HepG2 (cell line): ENCODE measurements around the gene NUBP1. TPM values are rescaled to one million over a fixed set of nuclear protein-coding genes. Genes with fewer than 3 reads are reported as not detected.

Experiments
- ETV6 ChIP-seq: sonication (generic); formaldehyde crosslinking; conservative IDR thresholded peaks from 2 replicates; pipeline ENCODE4 v1.4.0; 2020; ENCODE audit warnings: missing genetic modification reagents
- FOXC1 ChIP-seq: sonication (generic); formaldehyde crosslinking; IDR thresholded peaks from 2 replicates; pipeline ENCODE4 v1.8.0; 2022; ENCODE audit warnings: mild to moderate bottlenecking, missing genetic modification reagents, borderline replicate concordance
- HDAC2 ChIP-seq: sonication (generic); formaldehyde crosslinking; IDR thresholded peaks from 2 replicates; pipeline ENCODE4 v1.4.0; 2020; ENCODE audit warnings: missing genetic modification reagents
- SOX13 ChIP-seq, 3 experiments: fragments of 450-650 bp in 1 of 3; sonication (generic) in 1 of 3; formaldehyde crosslinking in 1 of 3; IDR thresholded peaks in 2 of 3; conservative IDR thresholded peaks in 1 of 3; 2 replicates each; pipeline versions ENCODE4 v1.5.0 to v1.6.1; 2016 to 2020; ENCODE audit warnings: antibody characterized with exemption in 1 of 3, mild to moderate bottlenecking in 1 of 3, missing compliant biosample characterization in 1 of 3, missing genetic modification reagents in 1 of 3, moderate library complexity in 1 of 3
- YEATS4 ChIP-seq: sonication (generic); formaldehyde crosslinking; IDR thresholded peaks from 2 replicates; pipeline ENCODE4 v1.4.0; 2020; ENCODE audit warnings: missing genetic modification reagents, borderline replicate concordance
- ZNF12 ChIP-seq: sonication (generic); formaldehyde crosslinking; IDR thresholded peaks from 2 replicates; pipeline ENCODE4 v1.5.0; 2020; ENCODE audit warnings: missing genetic modification reagents
- ZNF446 ChIP-seq: sonication (generic); formaldehyde crosslinking; IDR thresholded peaks from 2 replicates; pipeline ENCODE4 v1.5.0; 2020; ENCODE audit warnings: mild to moderate bottlenecking, missing genetic modification reagents
- ZSCAN29 ChIP-seq: sonication (generic); formaldehyde crosslinking; conservative IDR thresholded peaks from 2 replicates; pipeline ENCODE4 v1.4.0; 2020; ENCODE audit warnings: mild to moderate bottlenecking, missing genetic modification reagents
- polyA plus RNA-seq, 8 experiments: library from polyadenylated mRNA; depleted of rRNA in 3 of 8; stranded (reverse) in 7 of 8; unstranded in 1 of 8; fragments of >200 nt; fragmentation: Illumina TruSeq in 4 of 8; extraction: Trizol in 4 of 8; gene quantifications; 2 replicates each; pipeline versions ENCODE4 v1.2.1 to v1.2.3, GENCODE V29; 2011 to 2016; ENCODE audit warnings: low read depth in 4 of 8, missing spikeins in 1 of 8, mixed read lengths in 1 of 8; ENCODE audit not compliant: insufficient read depth in 1 of 8
- total RNA-seq, 5 experiments: library from RNA; depleted of rRNA; stranded (reverse); fragments of >200 nt; fragmentation: Illumina TruSeq; extraction: Trizol; gene quantifications; 2 replicates each; pipeline ENCODE4 v1.2.3, GENCODE V29; 2016; ENCODE audit warnings: low read depth in 1 of 5
- TF ChIP-seq, protein P1 (sequence below): sonication (generic); formaldehyde crosslinking; IDR thresholded peaks from 2 replicates; pipeline ENCODE4 v1.4.0; 2020; ENCODE audit warnings: mild to moderate bottlenecking, low read depth, missing genetic modification reagents
- TF ChIP-seq, protein P2 (sequence below): sonication (generic); formaldehyde crosslinking; IDR thresholded peaks from 2 replicates; pipeline ENCODE4 v1.5.1; 2020; ENCODE audit warnings: mild to moderate bottlenecking, missing genetic modification reagents, moderate library complexity
- TF ChIP-seq, protein P3 (sequence below): sonication (generic); formaldehyde crosslinking; IDR thresholded peaks from 2 replicates; pipeline ENCODE4 v1.4.0; 2020; ENCODE audit warnings: missing genetic modification reagents
- TF ChIP-seq, protein P4 (sequence below): sonication (generic); formaldehyde crosslinking; IDR thresholded peaks from 2 replicates; pipeline ENCODE4 v1.4.0; 2020; ENCODE audit warnings: mild to moderate bottlenecking, missing genetic modification reagents, borderline replicate concordance

Gene NUBP1
- total and polyA plus RNA-seq, 2 of the 13 experiments (the other 11 are each of a cell fraction or from before 2014, with no cell fraction given): 53.5 to 70.4 TPM

DNA sequence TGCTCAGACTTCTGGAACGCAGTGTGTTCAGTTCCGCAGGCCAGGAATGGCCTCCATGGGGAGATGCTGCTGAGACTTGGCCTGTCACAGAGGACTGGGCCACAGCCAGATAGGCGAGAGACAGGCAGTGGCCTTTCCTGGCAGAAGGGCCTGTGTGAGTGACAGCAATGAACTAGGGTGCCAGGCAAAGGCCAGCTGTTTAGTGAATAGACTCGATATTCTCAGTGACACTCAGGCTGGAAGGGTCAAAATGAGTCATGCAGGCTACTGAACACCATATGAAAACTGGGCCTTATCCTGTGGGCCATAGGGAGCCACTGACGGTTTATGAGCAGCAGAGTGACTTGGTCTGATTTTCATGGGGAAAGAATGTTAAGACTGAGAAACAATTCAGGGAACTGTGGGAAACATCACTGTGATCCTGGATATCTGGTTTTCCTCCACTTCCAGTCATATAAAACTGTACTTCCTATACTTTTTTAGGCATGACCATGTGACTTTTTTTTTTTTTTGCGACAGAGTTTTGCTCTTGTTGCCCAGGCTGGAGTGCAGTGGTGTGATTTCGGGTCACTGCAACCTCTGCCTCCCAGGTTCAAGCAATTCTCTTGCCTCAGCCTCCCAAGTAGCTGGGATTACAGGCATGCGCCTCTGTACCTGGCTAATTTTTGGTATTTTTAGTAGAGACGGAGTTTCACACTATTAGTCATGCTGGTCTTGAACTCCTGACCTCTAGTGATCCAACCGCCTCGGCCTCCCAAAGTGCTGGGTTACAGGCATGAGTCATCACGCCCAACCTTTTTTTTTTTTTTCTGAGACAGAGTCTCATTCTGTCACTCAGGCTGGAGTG, 5.2 kb upstream of the NUBP1 start (continued):
- TF ChIP-seq, protein P1, sequence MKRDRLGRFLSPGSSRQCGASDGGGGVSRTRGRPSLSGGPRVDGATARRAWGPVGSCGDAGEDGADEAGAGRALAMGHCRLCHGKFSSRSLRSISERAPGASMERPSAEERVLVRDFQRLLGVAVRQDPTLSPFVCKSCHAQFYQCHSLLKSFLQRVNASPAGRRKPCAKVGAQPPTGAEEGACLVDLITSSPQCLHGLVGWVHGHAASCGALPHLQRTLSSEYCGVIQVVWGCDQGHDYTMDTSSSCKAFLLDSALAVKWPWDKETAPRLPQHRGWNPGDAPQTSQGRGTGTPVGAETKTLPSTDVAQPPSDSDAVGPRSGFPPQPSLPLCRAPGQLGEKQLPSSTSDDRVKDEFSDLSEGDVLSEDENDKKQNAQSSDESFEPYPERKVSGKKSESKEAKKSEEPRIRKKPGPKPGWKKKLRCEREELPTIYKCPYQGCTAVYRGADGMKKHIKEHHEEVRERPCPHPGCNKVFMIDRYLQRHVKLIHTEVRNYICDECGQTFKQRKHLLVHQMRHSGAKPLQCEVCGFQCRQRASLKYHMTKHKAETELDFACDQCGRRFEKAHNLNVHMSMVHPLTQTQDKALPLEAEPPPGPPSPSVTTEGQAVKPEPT: 0 out of 2 replicates have a peak, but pooled peaks have one; percentile 20
- TF ChIP-seq ETV6 (CRISPR knock-in tag): no peak
- TF ChIP-seq ZNF446 (CRISPR knock-in tag): no peak
- TF ChIP-seq SOX13 (IDR thresholded peaks at IDR 0.05): peak; percentile 36; the same call in 1 of the 2 replicates
- TF ChIP-seq SOX13 (CRISPR knock-in tag; conservative IDR thresholded peaks at IDR 0.05 in 1 of 2, IDR thresholded peaks at IDR 0.05 in 1 of 2): peak in 1 of 2 experiments; percentile 20; a peak in 1 of 4 replicates
- TF ChIP-seq FOXC1 (CRISPR knock-in tag): no peak
- TF ChIP-seq HDAC2 (CRISPR knock-in tag): peak; percentile 51
- TF ChIP-seq, protein P2, sequence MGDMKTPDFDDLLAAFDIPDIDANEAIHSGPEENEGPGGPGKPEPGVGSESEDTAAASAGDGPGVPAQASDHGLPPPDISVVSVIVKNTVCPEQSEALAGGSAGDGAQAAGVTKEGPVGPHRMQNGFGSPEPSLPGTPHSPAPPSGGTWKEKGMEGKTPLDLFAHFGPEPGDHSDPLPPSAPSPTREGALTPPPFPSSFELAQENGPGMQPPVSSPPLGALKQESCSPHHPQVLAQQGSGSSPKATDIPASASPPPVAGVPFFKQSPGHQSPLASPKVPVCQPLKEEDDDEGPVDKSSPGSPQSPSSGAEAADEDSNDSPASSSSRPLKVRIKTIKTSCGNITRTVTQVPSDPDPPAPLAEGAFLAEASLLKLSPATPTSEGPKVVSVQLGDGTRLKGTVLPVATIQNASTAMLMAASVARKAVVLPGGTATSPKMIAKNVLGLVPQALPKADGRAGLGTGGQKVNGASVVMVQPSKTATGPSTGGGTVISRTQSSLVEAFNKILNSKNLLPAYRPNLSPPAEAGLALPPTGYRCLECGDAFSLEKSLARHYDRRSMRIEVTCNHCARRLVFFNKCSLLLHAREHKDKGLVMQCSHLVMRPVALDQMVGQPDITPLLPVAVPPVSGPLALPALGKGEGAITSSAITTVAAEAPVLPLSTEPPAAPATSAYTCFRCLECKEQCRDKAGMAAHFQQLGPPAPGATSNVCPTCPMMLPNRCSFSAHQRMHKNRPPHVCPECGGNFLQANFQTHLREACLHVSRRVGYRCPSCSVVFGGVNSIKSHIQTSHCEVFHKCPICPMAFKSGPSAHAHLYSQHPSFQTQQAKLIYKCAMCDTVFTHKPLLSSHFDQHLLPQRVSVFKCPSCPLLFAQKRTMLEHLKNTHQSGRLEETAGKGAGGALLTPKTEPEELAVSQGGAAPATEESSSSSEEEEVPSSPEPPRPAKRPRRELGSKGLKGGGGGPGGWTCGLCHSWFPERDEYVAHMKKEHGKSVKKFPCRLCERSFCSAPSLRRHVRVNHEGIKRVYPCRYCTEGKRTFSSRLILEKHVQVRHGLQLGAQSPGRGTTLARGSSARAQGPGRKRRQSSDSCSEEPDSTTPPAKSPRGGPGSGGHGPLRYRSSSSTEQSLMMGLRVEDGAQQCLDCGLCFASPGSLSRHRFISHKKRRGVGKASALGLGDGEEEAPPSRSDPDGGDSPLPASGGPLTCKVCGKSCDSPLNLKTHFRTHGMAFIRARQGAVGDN (CRISPR knock-in tag): no peak
- no peak for TF ChIP-seq ZSCAN29 (CRISPR knock-in tag)
- no peak for TF ChIP-seq ZNF12 (CRISPR knock-in tag)
- TF ChIP-seq, protein P3, sequence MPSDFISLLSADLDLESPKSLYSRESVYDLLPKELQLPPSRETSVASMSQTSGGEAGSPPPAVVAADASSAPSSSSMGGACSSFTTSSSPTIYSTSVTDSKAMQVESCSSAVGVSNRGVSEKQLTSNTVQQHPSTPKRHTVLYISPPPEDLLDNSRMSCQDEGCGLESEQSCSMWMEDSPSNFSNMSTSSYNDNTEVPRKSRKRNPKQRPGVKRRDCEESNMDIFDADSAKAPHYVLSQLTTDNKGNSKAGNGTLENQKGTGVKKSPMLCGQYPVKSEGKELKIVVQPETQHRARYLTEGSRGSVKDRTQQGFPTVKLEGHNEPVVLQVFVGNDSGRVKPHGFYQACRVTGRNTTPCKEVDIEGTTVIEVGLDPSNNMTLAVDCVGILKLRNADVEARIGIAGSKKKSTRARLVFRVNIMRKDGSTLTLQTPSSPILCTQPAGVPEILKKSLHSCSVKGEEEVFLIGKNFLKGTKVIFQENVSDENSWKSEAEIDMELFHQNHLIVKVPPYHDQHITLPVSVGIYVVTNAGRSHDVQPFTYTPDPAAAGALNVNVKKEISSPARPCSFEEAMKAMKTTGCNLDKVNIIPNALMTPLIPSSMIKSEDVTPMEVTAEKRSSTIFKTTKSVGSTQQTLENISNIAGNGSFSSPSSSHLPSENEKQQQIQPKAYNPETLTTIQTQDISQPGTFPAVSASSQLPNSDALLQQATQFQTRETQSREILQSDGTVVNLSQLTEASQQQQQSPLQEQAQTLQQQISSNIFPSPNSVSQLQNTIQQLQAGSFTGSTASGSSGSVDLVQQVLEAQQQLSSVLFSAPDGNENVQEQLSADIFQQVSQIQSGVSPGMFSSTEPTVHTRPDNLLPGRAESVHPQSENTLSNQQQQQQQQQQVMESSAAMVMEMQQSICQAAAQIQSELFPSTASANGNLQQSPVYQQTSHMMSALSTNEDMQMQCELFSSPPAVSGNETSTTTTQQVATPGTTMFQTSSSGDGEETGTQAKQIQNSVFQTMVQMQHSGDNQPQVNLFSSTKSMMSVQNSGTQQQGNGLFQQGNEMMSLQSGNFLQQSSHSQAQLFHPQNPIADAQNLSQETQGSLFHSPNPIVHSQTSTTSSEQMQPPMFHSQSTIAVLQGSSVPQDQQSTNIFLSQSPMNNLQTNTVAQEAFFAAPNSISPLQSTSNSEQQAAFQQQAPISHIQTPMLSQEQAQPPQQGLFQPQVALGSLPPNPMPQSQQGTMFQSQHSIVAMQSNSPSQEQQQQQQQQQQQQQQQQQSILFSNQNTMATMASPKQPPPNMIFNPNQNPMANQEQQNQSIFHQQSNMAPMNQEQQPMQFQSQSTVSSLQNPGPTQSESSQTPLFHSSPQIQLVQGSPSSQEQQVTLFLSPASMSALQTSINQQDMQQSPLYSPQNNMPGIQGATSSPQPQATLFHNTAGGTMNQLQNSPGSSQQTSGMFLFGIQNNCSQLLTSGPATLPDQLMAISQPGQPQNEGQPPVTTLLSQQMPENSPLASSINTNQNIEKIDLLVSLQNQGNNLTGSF: no peak
- TF ChIP-seq YEATS4 (CRISPR knock-in tag): 0 out of 2 replicates have a peak, but pooled peaks have one; percentile 46
- TF ChIP-seq, protein P4, sequence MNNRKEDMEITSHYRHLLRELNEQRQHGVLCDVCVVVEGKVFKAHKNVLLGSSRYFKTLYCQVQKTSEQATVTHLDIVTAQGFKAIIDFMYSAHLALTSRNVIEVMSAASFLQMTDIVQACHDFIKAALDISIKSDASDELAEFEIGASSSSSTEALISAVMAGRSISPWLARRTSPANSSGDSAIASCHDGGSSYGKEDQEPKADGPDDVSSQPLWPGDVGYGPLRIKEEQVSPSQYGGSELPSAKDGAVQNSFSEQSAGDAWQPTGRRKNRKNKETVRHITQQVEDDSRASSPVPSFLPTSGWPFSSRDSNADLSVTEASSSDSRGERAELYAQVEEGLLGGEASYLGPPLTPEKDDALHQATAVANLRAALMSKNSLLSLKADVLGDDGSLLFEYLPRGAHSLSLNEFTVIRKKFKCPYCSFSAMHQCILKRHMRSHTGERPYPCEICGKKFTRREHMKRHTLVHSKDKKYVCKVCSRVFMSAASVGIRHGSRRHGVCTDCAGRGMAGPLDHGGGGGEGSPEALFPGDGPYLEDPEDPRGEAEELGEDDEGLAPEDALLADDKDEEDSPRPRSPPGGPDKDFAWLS (CRISPR knock-in tag): no peak
